AG09309 (cell line): ENCODE measurements around the gene ADAMTS5.

Source experiments
- DNase-seq: peaks from one replicate; pipeline ENCODE4 v3.0.0-alpha.2; 2010; ENCODE audit warnings: low read depth
- H3K4me3 ChIP-seq: 2 replicates; pipeline ENCODE4 v1.5.1; 2011; ENCODE audit warnings: mild to moderate bottlenecking, low read depth, low read length, moderate library complexity; ENCODE audit not compliant: control insufficient read depth
- CTCF ChIP-seq: IDR thresholded peaks from 2 replicates; pipeline ENCODE4 v1.5.1; 2011; ENCODE audit warnings: mild to moderate bottlenecking, low read depth, low read length, inconsistent platforms; ENCODE audit not compliant: insufficient read depth, control insufficient read depth; ENCODE audit errors: missing control alignments

ADAMTS5 gene

GRCh38 chr21:26884436-26884835 lies 82.5 kb downstream of the ADAMTS5 start:
- no peak overlapping the region for H3K4me3 ChIP-seq
- DNase-seq: no peak
- TF ChIP-seq CTCF: no peak

- no peak for DNase-seq
- TF ChIP-seq CTCF: no peak
- no peak overlapping the region for H3K4me3 ChIP-seq
Observed at GRCh38 chr21:26883768-26884167, 83.1 kb downstream of the ADAMTS5 start.

GRCh38 chr21:26881504-26882228 lies 85.2 kb downstream of the ADAMTS5 start:
- no peak overlapping the region for H3K4me3 ChIP-seq
- DNase-seq: no peak
- TF ChIP-seq CTCF: peak; percentile 35

- no peak for DNase-seq
- no peak for TF ChIP-seq CTCF
- no peak overlapping the region for H3K4me3 ChIP-seq
Observed at GRCh38 chr21:26877018-26877417, 89.9 kb downstream of the ADAMTS5 start.

- no peak overlapping the region for H3K4me3 ChIP-seq
- DNase-seq: no peak
- TF ChIP-seq CTCF: no peak
Observed at GRCh38 chr21:26874347-26874746, 92.5 kb downstream of the ADAMTS5 start.
